Astrocyte (in vitro differentiated cells and primary cell): Measurements from ENCODE around the gene MDK. TPM values are rescaled to one million over a fixed set of nuclear protein-coding genes. Genes with fewer than 3 reads are reported as not detected.

Source experiments
- DNase-seq: peaks from one replicate; pipeline ENCODE4 v3.0.0-alpha.2; 2010; ENCODE audit warnings: low read depth
- FAIRE-seq: peaks from 2 replicates; lab custom pipeline; 2011; peaks lifted over from hg19 to GRCh38; lab: Jason Lieb, UNC
- H2AFZ ChIP-seq: 2 replicates; pipeline ENCODE4 v1.6.0; 2012; ENCODE audit warnings: low read depth, low read length, inconsistent platforms
- H3K27ac ChIP-seq: 2 replicates; pipeline ENCODE4 v1.5.1; 2011; ENCODE audit warnings: low read depth, low read length, inconsistent platforms
- H3K27me3 ChIP-seq: 2 replicates; pipeline ENCODE4 v1.6.0; 2011; ENCODE audit warnings: low read length, inconsistent platforms; ENCODE audit not compliant: insufficient read depth
- H3K36me3 ChIP-seq: 2 replicates; pipeline ENCODE4 v1.5.1; 2011; ENCODE audit warnings: low read length, inconsistent platforms; ENCODE audit not compliant: insufficient read depth
- H3K4me1 ChIP-seq: 2 replicates; pipeline ENCODE4 v1.5.1; 2011; ENCODE audit warnings: low read length, inconsistent platforms; ENCODE audit not compliant: insufficient read depth
- H3K4me2 ChIP-seq: 2 replicates; pipeline ENCODE4 v1.6.0; 2012; ENCODE audit warnings: low read length, inconsistent platforms
- H3K4me3 ChIP-seq: 2 replicates; pipeline ENCODE4 v1.5.1; 2011; ENCODE audit warnings: low read depth, mild to moderate bottlenecking, low read length, inconsistent platforms; ENCODE audit not compliant: insufficient read depth
- H3K79me2 ChIP-seq: 2 replicates; pipeline ENCODE4 v1.6.0; 2012; ENCODE audit warnings: mild to moderate bottlenecking, low read length, inconsistent platforms; ENCODE audit not compliant: insufficient read depth
- H3K9ac ChIP-seq: 2 replicates; pipeline ENCODE4 v1.6.0; 2012; ENCODE audit warnings: mild to moderate bottlenecking, low read length, inconsistent platforms
- H3K9me3 ChIP-seq: 2 replicates; pipeline ENCODE4 v1.5.1; 2012; ENCODE audit warnings: low read depth, mild to moderate bottlenecking, low read length, inconsistent platforms; ENCODE audit not compliant: insufficient read depth
- H4K20me1 ChIP-seq: 2 replicates; pipeline ENCODE4 v1.6.0; 2012; ENCODE audit warnings: low read length, inconsistent platforms; ENCODE audit not compliant: insufficient read depth
- H3K27ac Mint-ChIP-seq: one replicate; pipeline ENCODE4 v1.8.0; 2021; ENCODE audit warnings: mild to moderate bottlenecking, mixed read lengths; ENCODE audit not compliant: unreplicated experiment
- H3K27me3 Mint-ChIP-seq: one replicate; pipeline ENCODE4 v1.8.0; 2021; ENCODE audit warnings: low read depth, mixed read lengths; ENCODE audit not compliant: unreplicated experiment
- H3K36me3 Mint-ChIP-seq: one replicate; pipeline ENCODE4 v1.8.0; 2021; ENCODE audit warnings: low read depth, mixed read lengths; ENCODE audit not compliant: unreplicated experiment
- H3K4me1 Mint-ChIP-seq: one replicate; pipeline ENCODE4 v1.8.0; 2021; ENCODE audit warnings: low read depth, mixed read lengths; ENCODE audit not compliant: unreplicated experiment
- H3K4me3 Mint-ChIP-seq: one replicate; pipeline ENCODE4 v1.8.0; 2021; ENCODE audit warnings: mild to moderate bottlenecking, moderate library complexity, mixed read lengths; ENCODE audit not compliant: unreplicated experiment
- H3K9me3 Mint-ChIP-seq: one replicate; pipeline ENCODE4 v1.8.0; 2021; ENCODE audit warnings: mild to moderate bottlenecking, mixed read lengths; ENCODE audit not compliant: unreplicated experiment
- EZH2 ChIP-seq: IDR thresholded peaks from 2 replicates; pipeline ENCODE4 v1.6.1; 2012; ENCODE audit warnings: mild to moderate bottlenecking, low read length, inconsistent platforms; ENCODE audit not compliant: insufficient read depth
- total RNA-seq: library from RNA; stranded (reverse); gene quantifications from 2 replicates; pipeline ENCODE4 v1.2.1, GENCODE V29; 2021
- TF ChIP-seq, protein P1 (sequence below): IDR thresholded peaks from 2 replicates; pipeline ENCODE4 v1.5.1; 2011; ENCODE audit warnings: low read depth, mild to moderate bottlenecking, inconsistent platforms, low read length, moderate library complexity; ENCODE audit not compliant: insufficient read depth

Gene MDK
- total RNA-seq, 1 donor from 2014 or later, result 325 TPM

GRCh38 chr11:46366260-46366659 lies 15.2 kb upstream of the MDK start:
- TF ChIP-seq, protein P1, sequence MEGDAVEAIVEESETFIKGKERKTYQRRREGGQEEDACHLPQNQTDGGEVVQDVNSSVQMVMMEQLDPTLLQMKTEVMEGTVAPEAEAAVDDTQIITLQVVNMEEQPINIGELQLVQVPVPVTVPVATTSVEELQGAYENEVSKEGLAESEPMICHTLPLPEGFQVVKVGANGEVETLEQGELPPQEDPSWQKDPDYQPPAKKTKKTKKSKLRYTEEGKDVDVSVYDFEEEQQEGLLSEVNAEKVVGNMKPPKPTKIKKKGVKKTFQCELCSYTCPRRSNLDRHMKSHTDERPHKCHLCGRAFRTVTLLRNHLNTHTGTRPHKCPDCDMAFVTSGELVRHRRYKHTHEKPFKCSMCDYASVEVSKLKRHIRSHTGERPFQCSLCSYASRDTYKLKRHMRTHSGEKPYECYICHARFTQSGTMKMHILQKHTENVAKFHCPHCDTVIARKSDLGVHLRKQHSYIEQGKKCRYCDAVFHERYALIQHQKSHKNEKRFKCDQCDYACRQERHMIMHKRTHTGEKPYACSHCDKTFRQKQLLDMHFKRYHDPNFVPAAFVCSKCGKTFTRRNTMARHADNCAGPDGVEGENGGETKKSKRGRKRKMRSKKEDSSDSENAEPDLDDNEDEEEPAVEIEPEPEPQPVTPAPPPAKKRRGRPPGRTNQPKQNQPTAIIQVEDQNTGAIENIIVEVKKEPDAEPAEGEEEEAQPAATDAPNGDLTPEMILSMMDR, result no peak
- no peak for TF ChIP-seq EZH2
- Histone ChIP-seq H3K9ac (no peak overlapping the region), H3K27ac (no peak overlapping the region), H3K4me1 (peaks cover 35% of the 10 kb centered on the region), H3K79me2 (peaks cover 29% of the 10 kb centered on the region), H3K27me3 (no peaks in the 10 kb centered on the region), H3K36me3 (no peaks in the 10 kb centered on the region), H3K4me3 (no peak overlapping the region), H3K9me3 (no peaks in the 10 kb centered on the region), H2AFZ (no peak overlapping the region), H4K20me1 (peaks cover 59% of the 10 kb centered on the region), H3K4me2 (no peak overlapping the region)
- Mint-ChIP-seq H3K9me3 (no peaks in the 10 kb centered on the region), H3K4me3 (no peak overlapping the region), H3K4me1 (peaks cover 15% of the 10 kb centered on the region), H3K27ac (no peak overlapping the region), H3K27me3 (no peaks in the 10 kb centered on the region), H3K36me3 (peaks cover 7% of the 10 kb centered on the region)
- FAIRE-seq (no peak), DNase-seq (no peak)

DNA sequence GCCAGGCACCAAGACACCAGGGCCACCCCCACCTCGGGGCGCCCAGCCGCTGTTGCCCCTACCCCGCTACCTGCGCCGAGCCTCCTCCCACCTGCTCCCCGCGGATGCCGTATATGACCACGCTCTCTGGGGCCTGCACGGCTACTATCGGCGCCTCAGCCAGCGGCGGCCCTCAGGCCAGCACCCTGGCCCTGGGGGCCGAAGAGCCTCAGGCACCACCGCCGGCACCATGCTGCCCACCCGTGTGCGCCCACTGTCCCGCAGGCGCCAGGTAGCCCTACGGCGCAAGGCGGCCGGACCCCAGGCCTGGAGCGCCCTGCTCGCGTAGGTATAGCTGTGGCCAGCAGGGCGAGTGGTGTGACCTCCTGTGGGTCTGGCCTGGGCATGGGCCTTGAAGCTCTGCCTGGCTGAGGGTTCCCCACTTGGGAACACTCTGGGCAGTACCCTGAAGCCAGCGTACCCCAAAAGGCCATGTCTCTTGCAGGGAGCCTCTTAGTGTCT lies 14.8 kb upstream of the MDK start:
- Histone ChIP-seq H3K36me3 (no peaks in the 10 kb centered on the region), H3K9ac (no peak overlapping the region), H3K9me3 (no peaks in the 10 kb centered on the region), H4K20me1 (peaks cover 55% of the 10 kb centered on the region), H3K27me3 (no peaks in the 10 kb centered on the region), H2AFZ (no peak overlapping the region), H3K4me2 (no peak overlapping the region), H3K4me1 (peaks cover 30% of the 10 kb centered on the region), H3K4me3 (no peak overlapping the region), H3K79me2 (peaks cover 26% of the 10 kb centered on the region), H3K27ac (no peak overlapping the region)
- no peaks in the 10 kb centered on the region for H3K9me3 Mint-ChIP-seq
- FAIRE-seq, result no peak
- H3K36me3 Mint-ChIP-seq, result peaks cover 7% of the 10 kb centered on the region
- TF ChIP-seq, protein P1, result no peak
- TF ChIP-seq EZH2, result no peak
- H3K4me3 Mint-ChIP-seq, result no peak overlapping the region
- H3K27me3 Mint-ChIP-seq, result no peaks in the 10 kb centered on the region
- no peak for DNase-seq
- peaks cover 14% of the 10 kb centered on the region for H3K4me1 Mint-ChIP-seq
- no peak overlapping the region for H3K27ac Mint-ChIP-seq

GRCh38 chr11:46367244-46367915 lies 14.1 kb upstream of the MDK start:
- no peak overlapping the region for H3K27ac ChIP-seq

More at GRCh38 chr11:46367244-46367915, 14.1 kb upstream of the MDK start:
- H3K4me3 Mint-ChIP-seq, result no peak overlapping the region
- no peak overlapping the region for H3K27ac Mint-ChIP-seq
- DNase-seq, result no peak
- TF ChIP-seq, protein P1, result peak; percentile 57
- TF ChIP-seq EZH2, result no peak
- peaks cover 9% of the 10 kb centered on the region for H3K36me3 Mint-ChIP-seq
- peaks cover 12% of the 10 kb centered on the region for H3K4me1 Mint-ChIP-seq
- no peaks in the 10 kb centered on the region for H3K36me3 ChIP-seq
- H3K4me2 ChIP-seq, result no peak overlapping the region
- no peaks in the 10 kb centered on the region for H3K27me3 ChIP-seq
- H3K4me1 ChIP-seq, result peaks cover 24% of the 10 kb centered on the region
- H3K9me3 ChIP-seq, result no peaks in the 10 kb centered on the region
- no peak overlapping the region for H2AFZ ChIP-seq
- FAIRE-seq, result no peak
- no peaks in the 10 kb centered on the region for H3K9me3 Mint-ChIP-seq
- no peak overlapping the region for H3K9ac ChIP-seq
- peaks cover 19% of the 10 kb centered on the region for H3K79me2 ChIP-seq
- peaks cover 53% of the 10 kb centered on the region for H4K20me1 ChIP-seq
- H3K4me3 ChIP-seq, result no peak overlapping the region
- H3K27me3 Mint-ChIP-seq, result no peaks in the 10 kb centered on the region
